Neural cell (in vitro differentiated cells): ENCODE measurements around the gene C1orf105.

ENCODE experiments used
- CTCF ChIP-seq: fragments of 450-650 bp; IDR thresholded peaks from 2 replicates; pipeline ENCODE4 v1.5.1; 2014; ENCODE audit warnings: antibody characterized with exemption, mild to moderate bottlenecking, moderate library complexity; ENCODE audit not compliant: poor library complexity, severe bottlenecking
- EP300 ChIP-seq: fragments of 450-650 bp; conservative IDR thresholded peaks from 2 replicates; pipeline ENCODE4 v1.6.1; 2014; ENCODE audit warnings: antibody characterized with exemption, mild to moderate bottlenecking, moderate library complexity; ENCODE audit not compliant: poor library complexity, severe bottlenecking

- no peak for TF ChIP-seq EP300
- no peak for TF ChIP-seq CTCF
Observed at GRCh38 chr1:172507741-172508140, 87.3 kb downstream of the C1orf105 start.
